Mesothelial cell of epicardium (in vitro differentiated cells): ENCODE measurements around the gene SNUPN. TPM values are rescaled to one million over a fixed set of nuclear protein-coding genes. Genes with fewer than 3 reads are reported as not detected.

Experiments used
- DNase-seq, 2 experiments: peaks; one replicate each; pipeline ENCODE4 v3.0.0; 2021; ENCODE audit warnings: low spot score in 2 of 2; ENCODE audit not compliant: unreplicated experiment in 2 of 2
- H3K27ac Mint-ChIP-seq: 2 replicates; pipeline ENCODE4 v1.8.0; 2021; ENCODE audit warnings: mixed read lengths
- H3K27me3 Mint-ChIP-seq: 2 replicates; pipeline ENCODE4 v1.8.0; 2021; ENCODE audit warnings: low read depth, mixed read lengths
- H3K36me3 Mint-ChIP-seq: 2 replicates; pipeline ENCODE4 v1.8.0; 2021; ENCODE audit warnings: mixed read lengths
- H3K4me1 Mint-ChIP-seq: 2 replicates; pipeline ENCODE4 v1.8.0; 2021; ENCODE audit warnings: mixed read lengths
- H3K4me3 Mint-ChIP-seq: 2 replicates; pipeline ENCODE4 v1.8.0; 2021; ENCODE audit warnings: mild to moderate bottlenecking, moderate library complexity, mixed read lengths
- H3K9me3 Mint-ChIP-seq: 2 replicates; pipeline ENCODE4 v1.8.0; 2021; ENCODE audit warnings: mixed read lengths
- CTCF ChIP-seq: fragments of 200-600 bp; sonication (generic); IDR thresholded peaks from one replicate; pipeline ENCODE4 v1.5.0; 2021; ENCODE audit warnings: antibody characterized with exemption; ENCODE audit not compliant: unreplicated experiment
- total RNA-seq: library from RNA; stranded (reverse); gene quantifications from 3 replicates; pipeline ENCODE4 v1.2.1, GENCODE V29; 2021

Gene SNUPN
- total RNA-seq, 1 donor from 2014 or later = 23.0 TPM

DNA sequence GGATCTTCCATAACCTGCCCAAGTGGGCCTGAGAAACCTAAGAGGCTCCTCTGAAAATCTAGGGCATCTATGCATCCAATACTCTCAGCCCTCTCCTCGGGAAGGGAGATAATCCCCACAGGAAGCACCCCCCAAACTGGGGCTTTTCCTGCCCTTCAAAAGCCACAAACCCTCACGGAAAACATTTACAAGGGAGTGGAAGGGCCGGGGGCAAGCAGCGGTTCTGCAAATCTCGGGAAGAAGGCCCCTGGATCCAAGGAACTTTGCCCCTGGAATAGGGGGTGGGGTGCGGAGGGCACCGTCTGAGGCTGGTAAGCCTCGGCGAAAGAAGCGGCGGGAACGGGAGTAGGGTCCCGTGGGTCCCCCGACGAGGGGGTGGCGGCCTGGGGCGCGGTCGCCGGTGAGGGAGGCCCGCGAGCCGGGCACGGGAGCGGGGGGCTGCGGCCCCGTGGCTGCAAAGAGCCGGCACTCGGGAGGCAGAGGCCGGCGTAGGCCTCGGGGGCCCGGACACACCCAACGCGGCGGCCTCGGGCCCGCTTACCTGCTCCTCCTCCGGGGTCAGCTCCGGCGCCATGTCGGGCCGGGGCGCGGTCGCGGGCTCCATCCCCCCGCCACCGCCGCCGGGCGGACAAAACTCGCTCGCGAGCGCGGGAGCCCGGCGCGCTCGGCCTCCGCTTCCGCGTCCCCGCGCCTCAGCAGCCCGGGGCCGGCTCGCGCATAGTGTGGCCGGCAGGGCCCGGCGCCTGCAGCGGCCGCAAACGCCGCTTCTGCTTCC lies 47.2 kb downstream of the SNUPN start:
- DNase-seq = peak; percentile 21 to 56
- H3K9me3 Mint-ChIP-seq = no peaks in the 10 kb centered on the region
- H3K4me1 Mint-ChIP-seq = peaks cover 13% of the 10 kb centered on the region
- peak overlapping the region; percentile 94 for H3K27ac Mint-ChIP-seq
- H3K36me3 Mint-ChIP-seq = peaks cover 2% of the 10 kb centered on the region
- H3K4me3 Mint-ChIP-seq = peak overlapping the region; percentile 94
- H3K27me3 Mint-ChIP-seq = no peaks in the 10 kb centered on the region
- no peak for TF ChIP-seq CTCF

DNA sequence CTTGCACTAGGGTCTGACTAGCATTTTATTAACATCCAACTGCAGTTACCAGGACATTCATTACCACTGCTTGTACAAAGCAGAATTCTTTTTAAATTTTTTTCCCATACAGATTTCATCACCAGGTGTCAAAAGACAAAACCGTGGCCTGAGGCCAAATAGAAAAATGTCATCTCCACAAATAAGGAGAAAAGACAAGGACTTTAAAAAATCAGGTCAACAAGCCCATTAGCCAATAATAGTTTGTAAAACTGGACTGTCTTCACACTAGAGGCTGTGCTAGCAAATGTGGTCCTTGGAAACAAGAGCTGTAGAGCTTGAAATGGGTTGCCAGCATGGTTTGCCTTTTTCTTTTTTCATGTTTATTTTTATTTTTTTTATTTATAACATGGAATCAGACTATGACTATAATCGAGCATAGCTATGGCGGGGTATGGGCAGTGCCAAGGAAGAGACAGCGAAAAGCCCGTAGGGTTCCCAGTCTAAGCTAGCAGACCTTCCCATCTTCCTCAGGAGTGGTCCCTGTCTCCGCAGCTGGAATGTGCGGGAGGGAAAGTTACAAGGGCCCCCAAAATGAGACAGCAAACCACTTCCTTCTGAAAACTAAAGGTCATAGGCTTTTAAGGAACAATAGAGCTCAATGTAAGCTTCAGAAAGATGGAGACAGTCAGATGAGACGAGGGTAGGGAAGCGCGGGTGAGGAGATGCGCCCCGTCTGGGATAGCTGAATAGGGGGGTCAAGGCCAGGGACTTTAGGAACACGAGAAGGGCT lies 47.9 kb downstream of the SNUPN start:
- Mint-ChIP-seq H3K36me3 (peaks cover 2% of the 10 kb centered on the region), H3K27ac (peak overlapping the region; percentile 94), H3K27me3 (no peaks in the 10 kb centered on the region), H3K9me3 (no peaks in the 10 kb centered on the region), H3K4me1 (peaks cover 20% of the 10 kb centered on the region), H3K4me3 (peak overlapping the region; percentile 94)
- no peak for DNase-seq
- TF ChIP-seq CTCF = no peak

DNA sequence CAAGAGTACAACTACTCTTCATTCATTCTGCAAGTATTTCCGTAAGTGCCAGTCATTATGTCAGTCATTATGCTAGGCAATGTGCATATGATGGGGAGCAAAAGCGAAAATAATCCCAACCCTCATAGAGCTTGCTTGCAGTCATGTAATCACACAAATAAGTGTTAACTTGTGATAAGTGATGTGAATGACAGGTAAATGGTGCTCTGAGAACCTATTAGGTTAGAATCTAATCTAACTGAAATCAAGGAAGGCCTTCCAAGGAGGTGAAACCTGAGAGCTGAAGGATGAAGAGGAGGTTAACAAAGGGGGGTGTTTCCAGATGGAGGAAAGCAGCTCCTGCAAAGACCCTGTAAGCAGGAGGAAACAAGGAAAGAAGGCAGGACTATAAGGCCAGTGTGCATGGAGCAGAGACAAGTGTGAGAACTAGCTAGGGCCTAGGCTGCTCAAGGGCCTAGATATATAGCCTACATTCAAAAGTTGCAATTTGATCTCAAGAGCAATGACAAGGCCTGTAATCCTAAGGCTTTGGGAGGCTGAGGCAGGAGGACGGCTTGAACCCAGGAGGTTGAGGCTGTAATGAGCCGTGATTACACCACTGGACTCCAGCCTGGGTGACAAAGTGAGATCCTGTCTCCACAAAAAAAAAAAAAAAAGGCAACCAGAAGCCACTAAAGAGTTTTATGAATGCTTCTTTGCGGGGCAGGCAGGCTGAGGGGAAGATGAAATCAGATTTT lies 51.7 kb downstream of the SNUPN start:
- no peaks in the 10 kb centered on the region for H3K27me3 Mint-ChIP-seq
- H3K9me3 Mint-ChIP-seq = no peaks in the 10 kb centered on the region
- no peak for TF ChIP-seq CTCF
- peaks cover 6% of the 10 kb centered on the region for H3K36me3 Mint-ChIP-seq
- DNase-seq = no peak
- peak overlapping the region; percentile 78 for H3K27ac Mint-ChIP-seq
- no peak overlapping the region for H3K4me3 Mint-ChIP-seq
- H3K4me1 Mint-ChIP-seq = peaks cover 20% of the 10 kb centered on the region

- Mint-ChIP-seq H3K36me3 (peaks cover 6% of the 10 kb centered on the region), H3K27ac (no peak overlapping the region), H3K4me1 (peaks cover 23% of the 10 kb centered on the region), H3K27me3 (no peaks in the 10 kb centered on the region), H3K4me3 (no peak overlapping the region), H3K9me3 (no peaks in the 10 kb centered on the region)
- no peak for TF ChIP-seq CTCF
- DNase-seq = no peak
Observed at GRCh38 chr15:75570126-75570845, 55.2 kb downstream of the SNUPN start.
